ENCODE measurements around the gene NHSL2. TPM values are rescaled to one million over a fixed set of nuclear protein-coding genes. Genes with fewer than 3 reads are reported as not detected.

The NHSL2 gene
- polyA plus RNA-seq, 3 donors = 16.6 to 39.8 (median 22.8) TPM

- Mint-ChIP-seq H3K36me3 (peaks cover 26 to 38% of the 10 kb centered on the region in 2 donors), H3K27ac (peak overlapping the region; percentile 56 to 98 (median 84)), H3K4me1 (peaks cover 78% of the 10 kb centered on the region), H3K9me3 (peaks cover 0 to 12% (median 0%) of the 10 kb centered on the region in 7 donors), H3K4me3 (no peak overlapping the region), H3K27me3 (ENCODE audit: low read depth in 3 of 3) (peaks cover 0 to 31% (median 0%) of the 10 kb centered on the region in 3 donors)
- Histone ChIP-seq H3K4me2 (replicated peaks; ENCODE audit: extremely low read depth, low read length, poor library complexity, severe bottlenecking) (no peak overlapping the region), H3K9me3 (replicated peaks in 1 of 2; ENCODE audit: control insufficient read depth in 1 of 2, insufficient read depth in 1 of 2, low read length in 2 of 2) (no peaks in the 10 kb centered on the region), H3K4me1 (ENCODE audit: control insufficient read depth in 1 of 2, insufficient read depth in 2 of 2, low read length in 2 of 2) (peaks cover 62 to 80% of the 10 kb centered on the region in 2 donors), H3K9ac (ENCODE audit: insufficient read depth, low read length, poor library complexity, severe bottlenecking) (no peak overlapping the region), H3K4me3 (replicated peaks in 1 of 3; ENCODE audit: low read depth in 2 of 3, low read length in 3 of 3) (no peak overlapping the region), H3K27me3 (ENCODE audit: control insufficient read depth in 2 of 2, insufficient read depth in 2 of 2, low read length in 2 of 2) (no peaks in the 10 kb centered on the region), H3K27ac (ENCODE audit: low read depth in 1 of 2, low read length in 2 of 2) (peak overlapping the region; percentile 42 to 89), H3K79me2 (ENCODE audit: insufficient read depth, low read length) (peaks cover 90% of the 10 kb centered on the region), H4K20me1 (ENCODE audit: insufficient read depth, low read length) (no peaks in the 10 kb centered on the region), H3K36me3 (replicated peaks in 1 of 2; ENCODE audit: control insufficient read depth in 1 of 2, insufficient read depth in 2 of 2, low read length in 2 of 2) (peaks cover 0 to 2% of the 10 kb centered on the region in 2 donors), H2AFZ (ENCODE audit: insufficient read depth, low read depth, low read length, poor library complexity, severe bottlenecking) (no peak overlapping the region)
- DNase-seq = no peak
- intact Hi-C loops (cut with micrococcal nuclease) = no loop called here
- 80% methylated on average over 1 of the region's 13 CpGs for WGBS (ENCODE audit: insufficient coverage)
- TF ChIP-seq CTCF (IDR thresholded peaks at IDR 0.05) = no peak
These were observed 199.6 kb downstream of the NHSL2 start for GRCh38 chrX:72110051-72110875.

GRCh38 chrX:72110876-72111708, 200.4 kb downstream of the NHSL2 start:
- Mint-ChIP-seq H3K4me1 (peaks cover 72% of the 10 kb centered on the region), H3K4me3 (no peak overlapping the region)
- peaks cover 0 to 2% of the 10 kb centered on the region in 2 donors for H3K36me3 ChIP-seq (replicated peaks in 1 of 2; ENCODE audit: control insufficient read depth in 1 of 2, insufficient read depth in 2 of 2, low read length in 2 of 2)

More at GRCh38 chrX:72110876-72111708, 200.4 kb downstream of the NHSL2 start:
- peaks cover 90% of the 10 kb centered on the region for H3K79me2 ChIP-seq (ENCODE audit: insufficient read depth, low read length)
- TF ChIP-seq CTCF (IDR thresholded peaks at IDR 0.05) = no peak
- Mint-ChIP-seq H3K36me3 (peaks cover 26 to 33% of the 10 kb centered on the region in 2 donors), H3K9me3 (peaks cover 0 to 12% (median 0%) of the 10 kb centered on the region in 7 donors), H3K27ac (peak overlapping the region; percentile 50 to 98 (median 77)), H3K27me3 (ENCODE audit: low read depth in 3 of 3) (peaks cover 0 to 27% (median 0%) of the 10 kb centered on the region in 3 donors)
- WGBS (ENCODE audit: insufficient coverage) = no CpG with 5 or more reads among the region's 11 CpGs
- H3K27ac ChIP-seq (ENCODE audit: low read depth in 1 of 2, low read length in 2 of 2) = peak overlapping the region in 1 of 2 donors; percentile 52
- no peak overlapping the region for H3K9ac ChIP-seq (ENCODE audit: insufficient read depth, low read length, poor library complexity, severe bottlenecking)
- H3K4me3 ChIP-seq (replicated peaks in 1 of 3; ENCODE audit: low read depth in 2 of 3, low read length in 3 of 3) = no peak overlapping the region
- no peak overlapping the region for H2AFZ ChIP-seq (ENCODE audit: insufficient read depth, low read depth, low read length, poor library complexity, severe bottlenecking)
- no peaks in the 10 kb centered on the region for H4K20me1 ChIP-seq (ENCODE audit: insufficient read depth, low read length)
- intact Hi-C loops (cut with micrococcal nuclease) = no loop called here
- peaks cover 0 to 2% of the 10 kb centered on the region in 2 donors for H3K27me3 ChIP-seq (ENCODE audit: control insufficient read depth in 2 of 2, insufficient read depth in 2 of 2, low read length in 2 of 2)
- H3K9me3 ChIP-seq (replicated peaks in 1 of 2; ENCODE audit: control insufficient read depth in 1 of 2, insufficient read depth in 1 of 2, low read length in 2 of 2) = no peaks in the 10 kb centered on the region
- DNase-seq = no peak
- peaks cover 54 to 72% of the 10 kb centered on the region in 2 donors for H3K4me1 ChIP-seq (ENCODE audit: control insufficient read depth in 1 of 2, insufficient read depth in 2 of 2, low read length in 2 of 2)
- no peak overlapping the region for H3K4me2 ChIP-seq (replicated peaks; ENCODE audit: extremely low read depth, low read length, poor library complexity, severe bottlenecking)
